CD4-positive, alpha-beta memory T cell (primary cell): Measurements from ENCODE around the gene NCAM2. TPM values are rescaled to one million over a fixed set of nuclear protein-coding genes. Genes with fewer than 3 reads are reported as not detected.

ENCODE experiments used
- CTCF ChIA-PET: fragments of 350-600 bp; sonication (Branson Sonifier 250); formaldehyde crosslinking; loops from one replicate; lab custom pipeline; 2021; ENCODE audit warnings: inconsistent platforms; ENCODE audit not compliant: partially characterized antibody; lab: Charles Lee
- POLR2A ChIA-PET: fragments of 350-600 bp; sonication (Branson Sonifier 250); formaldehyde crosslinking; loops from one replicate; lab custom pipeline; 2021; ENCODE audit not compliant: partially characterized antibody; lab: Charles Lee
- DNase-seq, 5 donors: peaks; one replicate each; pipeline versions ENCODE4 v3.0.0 to v3.0.0-alpha.2; 2020 to 2022; ENCODE audit warnings: mixed read lengths in 1 of 5
- H3K27ac ChIP-seq: one replicate; pipeline ENCODE4 v1.7.0; 2013; ENCODE audit warnings: low read depth, low read length
- H3K27me3 ChIP-seq: 2 replicates; pipeline ENCODE4 v1.7.0; 2013; ENCODE audit warnings: mild to moderate bottlenecking, low read length, moderate library complexity; ENCODE audit not compliant: insufficient read depth
- H3K36me3 ChIP-seq: 2 replicates; pipeline ENCODE4 v1.7.0; 2013; ENCODE audit warnings: mild to moderate bottlenecking, low read length, moderate library complexity; ENCODE audit not compliant: insufficient read depth
- H3K4me1 ChIP-seq: 2 replicates; pipeline ENCODE4 v1.7.0; 2013; ENCODE audit warnings: mild to moderate bottlenecking, low read length, moderate library complexity; ENCODE audit not compliant: insufficient read depth
- H3K4me3 ChIP-seq, 2 donors: one replicate each; pipeline ENCODE4 v1.7.0; 2013; ENCODE audit warnings: low read length in 2 of 2, mild to moderate bottlenecking in 1 of 2
- H3K9me3 ChIP-seq, 2 donors: one replicate each; pipeline ENCODE4 v1.7.0; 2013; ENCODE audit warnings: low read length in 2 of 2, control low read depth in 1 of 2; ENCODE audit not compliant: control insufficient read depth in 1 of 2
- H3K27ac Mint-ChIP-seq, 7 donors: one replicate each; pipeline ENCODE4 v1.8.0; 2020 to 2021; ENCODE audit warnings: mixed read lengths in 7 of 7, mild to moderate bottlenecking in 6 of 7, inconsistent platforms in 3 of 7, moderate library complexity in 3 of 7
- H3K27me3 Mint-ChIP-seq, 2 donors: one replicate each; pipeline ENCODE4 v1.8.0; 2020 to 2021; ENCODE audit warnings: mixed read lengths in 2 of 2
- H3K36me3 Mint-ChIP-seq, 2 donors: one replicate each; pipeline ENCODE4 v1.8.0; 2020 to 2021; ENCODE audit warnings: mixed read lengths in 2 of 2, inconsistent platforms in 1 of 2, mild to moderate bottlenecking in 1 of 2
- H3K4me1 Mint-ChIP-seq, 4 donors: one replicate each; pipeline ENCODE4 v1.8.0; 2020 to 2021; ENCODE audit warnings: mixed read lengths in 4 of 4, mild to moderate bottlenecking in 1 of 4
- H3K4me3 Mint-ChIP-seq, 8 donors: one replicate each; pipeline ENCODE4 v1.8.0; 2020 to 2021; ENCODE audit warnings: mixed read lengths in 8 of 8, mild to moderate bottlenecking in 7 of 8, moderate library complexity in 6 of 8, inconsistent platforms in 3 of 8
- H3K9me3 Mint-ChIP-seq, 8 donors: one replicate each; pipeline ENCODE4 v1.8.0; 2020 to 2021; ENCODE audit warnings: mixed read lengths in 8 of 8, mild to moderate bottlenecking in 5 of 8, inconsistent platforms in 3 of 8, moderate library complexity in 1 of 8
- intact Hi-C: fragments of 100-400 bp; cut with micrococcal nuclease; formaldehyde crosslinking; loops from one replicate; pipeline ENCODE4 v1.15.1; 2023
- polyA plus RNA-seq, 2 donors: library from polyadenylated mRNA; unstranded; fragments of 300-500 nt; fragmentation: Illumina TruSeq; gene quantifications; one replicate each; pipeline ENCODE4 v1.2.3, GENCODE V29; 2021
- total RNA-seq, 2 experiments: library from RNA; stranded (reverse); gene quantifications; one replicate each; pipeline ENCODE4 v1.2.3, GENCODE V29; 2021

The NCAM2 gene
- total and polyA plus RNA-seq, 4 experiments from 2014 or later: not detected

DNA sequence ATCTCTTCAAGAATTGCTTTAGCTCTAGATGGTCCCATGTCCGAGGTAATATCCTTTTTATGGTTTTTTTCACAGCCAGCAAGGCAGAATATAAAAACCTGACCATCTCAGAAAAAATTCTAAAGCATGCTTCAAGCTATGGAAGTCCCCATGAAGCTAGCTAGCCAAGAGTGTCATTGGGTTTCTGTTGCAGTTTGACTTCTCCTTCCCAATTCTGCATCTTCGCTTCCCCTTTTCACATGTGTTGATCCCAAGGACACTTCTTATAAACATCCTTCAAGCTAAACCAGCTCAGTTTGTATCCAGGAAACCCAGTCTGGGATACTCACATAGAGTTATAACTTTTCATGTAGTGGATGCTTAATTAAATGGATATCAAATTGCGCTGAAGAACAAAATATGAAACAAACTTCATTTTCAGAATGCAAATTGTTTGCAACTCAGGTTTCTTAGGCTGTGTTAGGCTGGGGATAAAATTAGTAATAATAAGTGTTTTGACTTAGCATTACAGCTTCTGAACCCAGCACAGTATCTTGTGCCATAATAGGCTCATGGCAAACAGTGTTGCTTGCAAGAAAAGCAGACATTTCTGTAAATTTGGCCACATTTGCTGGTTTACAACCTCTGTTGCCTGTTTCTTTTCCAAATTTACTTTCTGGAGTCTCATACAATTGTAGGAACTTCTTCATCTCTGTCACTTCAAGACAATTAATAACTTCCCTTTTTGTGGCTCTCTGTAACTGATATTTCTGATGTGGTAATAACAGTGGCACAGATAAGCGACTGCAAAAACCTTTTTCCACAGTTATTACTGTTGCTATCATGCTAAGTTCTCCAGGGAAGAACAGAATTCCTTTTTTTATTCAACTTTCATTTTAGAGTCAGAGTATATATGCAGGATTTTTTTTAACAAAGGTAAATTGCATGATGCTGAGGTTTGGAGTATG, 53.2 kb downstream of the NCAM2 start:
- Histone ChIP-seq H3K4me1 (no peaks in the 10 kb centered on the region), H3K4me3 (no peak overlapping the region), H3K9me3 (no peaks in the 10 kb centered on the region), H3K27me3 (no peaks in the 10 kb centered on the region), H3K27ac (no peak overlapping the region), H3K36me3 (no peaks in the 10 kb centered on the region)
- CTCF ChIA-PET: no interaction called here
- POLR2A ChIA-PET: no interaction called here
- H3K36me3 Mint-ChIP-seq: no peaks in the 10 kb centered on the region
- H3K27me3 Mint-ChIP-seq: no peaks in the 10 kb centered on the region
- no peak overlapping the region for H3K4me3 Mint-ChIP-seq
- no peaks in the 10 kb centered on the region for H3K4me1 Mint-ChIP-seq
- H3K27ac Mint-ChIP-seq: no peak overlapping the region
- intact Hi-C loops: no loop called here
- peaks cover 0 to 4% (median 0%) of the 10 kb centered on the region in 8 donors for H3K9me3 Mint-ChIP-seq
- no peak for DNase-seq

DNA sequence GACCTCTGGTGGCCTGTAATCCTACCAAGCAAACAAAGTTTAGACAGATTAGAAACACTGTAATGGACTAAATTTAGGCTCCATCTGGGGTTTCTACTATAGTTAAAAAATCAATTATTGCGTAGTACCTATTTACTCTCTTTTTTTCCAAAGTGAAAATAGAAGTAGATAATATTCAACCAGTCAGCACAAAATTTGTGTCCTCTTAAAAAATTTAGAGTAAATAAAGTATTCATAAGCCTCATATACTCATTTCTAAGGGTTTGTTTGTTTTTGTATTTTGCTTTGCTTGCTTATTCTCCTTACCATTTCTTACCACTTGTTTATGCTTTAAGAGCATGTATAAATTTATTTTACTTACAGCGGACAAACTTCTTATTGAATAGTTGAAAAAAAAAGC, 54.5 kb downstream of the NCAM2 start:
- no peak for DNase-seq
- Histone ChIP-seq H3K4me1 (no peaks in the 10 kb centered on the region), H3K9me3 (no peaks in the 10 kb centered on the region), H3K27ac (no peak overlapping the region), H3K27me3 (no peaks in the 10 kb centered on the region), H3K4me3 (no peak overlapping the region), H3K36me3 (no peaks in the 10 kb centered on the region)
- Mint-ChIP-seq H3K4me3 (no peak overlapping the region), H3K9me3 (peaks cover 0 to 4% (median 0%) of the 10 kb centered on the region in 8 donors), H3K4me1 (no peaks in the 10 kb centered on the region), H3K36me3 (no peaks in the 10 kb centered on the region), H3K27me3 (no peaks in the 10 kb centered on the region), H3K27ac (no peak overlapping the region)
- CTCF ChIA-PET: no interaction called here
- intact Hi-C loops: no loop called here
- POLR2A ChIA-PET: no interaction called here

DNA sequence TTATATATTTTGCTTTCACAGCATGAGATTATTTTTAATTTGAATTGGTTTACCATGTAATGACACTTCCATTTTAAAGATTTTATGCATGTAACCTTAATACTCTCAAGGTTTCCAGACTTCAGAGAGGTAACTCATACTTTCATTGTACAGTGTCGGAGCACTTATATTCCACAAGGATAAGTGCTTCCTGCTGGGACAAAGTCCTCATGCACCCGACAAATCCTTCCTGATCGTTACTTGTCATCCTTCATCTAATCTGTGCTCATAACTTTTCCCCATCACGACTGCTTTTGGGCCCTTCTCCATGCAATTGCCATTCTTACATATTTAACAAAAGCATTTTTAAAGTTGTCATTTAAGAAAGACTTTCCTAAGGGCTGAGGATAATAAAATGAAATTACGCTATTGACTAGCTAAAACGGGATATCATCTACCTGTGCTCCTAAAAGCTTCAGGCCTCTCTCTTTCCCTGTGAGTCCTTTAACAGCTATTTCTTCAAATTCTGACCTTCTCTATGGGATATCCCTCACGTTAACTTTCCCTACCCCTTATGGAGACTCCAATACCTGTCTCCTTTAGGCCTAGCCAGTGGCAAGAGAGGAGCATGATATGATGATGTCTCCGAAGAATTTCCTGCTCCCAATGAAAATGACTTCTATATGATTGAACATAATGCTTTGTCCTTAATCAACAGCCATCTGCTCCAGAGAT, 59.3 kb downstream of the NCAM2 start:
- no peaks in the 10 kb centered on the region for H3K36me3 Mint-ChIP-seq
- Histone ChIP-seq H3K27ac (no peak overlapping the region), H3K4me3 (no peak overlapping the region), H3K36me3 (no peaks in the 10 kb centered on the region), H3K9me3 (no peaks in the 10 kb centered on the region), H3K27me3 (no peaks in the 10 kb centered on the region), H3K4me1 (no peaks in the 10 kb centered on the region)
- ChIA-PET CTCF (no interaction called here), POLR2A (no interaction called here)
- no peaks in the 10 kb centered on the region for H3K4me1 Mint-ChIP-seq
- no peak overlapping the region for H3K4me3 Mint-ChIP-seq
- peaks cover 0 to 2% (median 0%) of the 10 kb centered on the region in 8 donors for H3K9me3 Mint-ChIP-seq
- H3K27me3 Mint-ChIP-seq: no peaks in the 10 kb centered on the region
- no peak for DNase-seq
- intact Hi-C loops: no loop called here
- H3K27ac Mint-ChIP-seq: no peak overlapping the region

DNA sequence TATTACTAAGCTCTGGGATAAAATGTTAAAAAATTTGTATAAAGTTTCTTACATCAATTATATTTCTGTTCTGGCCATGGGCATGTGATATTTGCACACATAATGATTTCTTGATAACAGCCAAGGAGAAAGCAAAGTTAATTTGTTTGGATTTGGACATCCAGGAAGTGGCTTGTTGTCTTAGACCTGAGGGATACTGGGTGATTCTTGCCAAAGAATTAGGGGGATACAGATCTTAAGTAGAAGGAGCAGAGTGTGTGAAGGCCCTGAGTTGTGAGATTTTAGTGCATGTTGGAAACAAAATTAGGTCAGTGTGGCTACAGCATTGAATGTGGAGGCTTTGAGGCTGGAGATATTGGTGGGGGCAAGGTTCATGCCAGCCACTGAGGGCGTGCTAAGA, 65.6 kb downstream of the NCAM2 start:
- Mint-ChIP-seq H3K27ac (no peak overlapping the region), H3K4me1 (no peaks in the 10 kb centered on the region)

DNA sequence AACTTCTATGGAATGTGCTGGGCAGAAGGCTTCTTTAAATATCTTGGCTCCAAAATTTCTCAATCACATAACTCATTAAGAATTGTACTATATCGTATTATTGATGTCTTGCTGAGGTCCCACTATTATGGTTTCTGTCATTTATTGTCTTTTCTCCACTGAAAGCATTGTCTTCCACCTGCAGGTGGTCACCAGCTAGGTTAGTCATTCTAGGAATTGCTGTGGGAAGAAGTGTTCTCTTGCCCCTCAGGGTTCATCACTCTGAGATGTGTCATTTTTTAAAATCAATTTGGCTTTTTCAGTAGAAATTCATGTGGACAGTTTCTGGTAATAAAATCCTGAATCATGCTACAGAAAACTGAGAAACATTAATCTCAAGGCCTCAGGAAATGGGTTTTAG, 66.1 kb downstream of the NCAM2 start:
- no peak for DNase-seq
- no peaks in the 10 kb centered on the region for H3K27me3 Mint-ChIP-seq
- H3K27ac Mint-ChIP-seq: no peak overlapping the region
- Histone ChIP-seq H3K4me1 (no peaks in the 10 kb centered on the region), H3K4me3 (no peak overlapping the region), H3K27ac (no peak overlapping the region), H3K27me3 (no peaks in the 10 kb centered on the region), H3K9me3 (no peaks in the 10 kb centered on the region), H3K36me3 (no peaks in the 10 kb centered on the region)
- peaks cover 0 to 2% (median 0%) of the 10 kb centered on the region in 8 donors for H3K9me3 Mint-ChIP-seq
- CTCF ChIA-PET: no interaction called here
- H3K4me3 Mint-ChIP-seq: no peak overlapping the region
- no peaks in the 10 kb centered on the region for H3K36me3 Mint-ChIP-seq
- POLR2A ChIA-PET: no interaction called here
- H3K4me1 Mint-ChIP-seq: no peaks in the 10 kb centered on the region
- intact Hi-C loops: no loop called here

More for the DNA sequence above, 65.6 kb downstream of the NCAM2 start:
- Histone ChIP-seq H3K4me3 (no peak overlapping the region), H3K36me3 (no peaks in the 10 kb centered on the region), H3K4me1 (no peaks in the 10 kb centered on the region), H3K27me3 (no peaks in the 10 kb centered on the region), H3K9me3 (no peaks in the 10 kb centered on the region), H3K27ac (no peak overlapping the region)
- CTCF ChIA-PET: no interaction called here
- no peaks in the 10 kb centered on the region for H3K36me3 Mint-ChIP-seq
- no peaks in the 10 kb centered on the region for H3K27me3 Mint-ChIP-seq
- intact Hi-C loops: no loop called here
- DNase-seq: no peak
- no peak overlapping the region for H3K4me3 Mint-ChIP-seq
- POLR2A ChIA-PET: no interaction called here
- H3K9me3 Mint-ChIP-seq: peaks cover 0 to 2% (median 0%) of the 10 kb centered on the region in 8 donors

DNA sequence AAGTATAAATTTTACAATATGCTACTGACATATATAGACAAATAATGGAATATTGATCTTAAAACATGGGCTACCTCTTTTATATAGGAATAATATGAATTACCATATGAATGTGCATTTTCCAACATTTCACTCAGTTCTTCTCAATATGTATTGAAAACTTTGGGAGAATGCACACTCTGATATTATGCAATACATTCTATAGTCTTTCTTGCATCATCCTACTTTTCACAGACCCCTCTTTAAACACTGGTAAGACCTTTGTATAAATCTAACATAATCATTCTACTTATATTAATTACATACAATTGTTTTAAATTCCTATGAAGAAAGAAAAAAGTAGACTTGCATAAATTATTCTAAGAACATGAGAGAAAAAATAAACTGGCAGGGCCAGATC, 69.2 kb downstream of the NCAM2 start:
- H3K27me3 Mint-ChIP-seq: no peaks in the 10 kb centered on the region
- CTCF ChIA-PET: no interaction called here

DNA sequence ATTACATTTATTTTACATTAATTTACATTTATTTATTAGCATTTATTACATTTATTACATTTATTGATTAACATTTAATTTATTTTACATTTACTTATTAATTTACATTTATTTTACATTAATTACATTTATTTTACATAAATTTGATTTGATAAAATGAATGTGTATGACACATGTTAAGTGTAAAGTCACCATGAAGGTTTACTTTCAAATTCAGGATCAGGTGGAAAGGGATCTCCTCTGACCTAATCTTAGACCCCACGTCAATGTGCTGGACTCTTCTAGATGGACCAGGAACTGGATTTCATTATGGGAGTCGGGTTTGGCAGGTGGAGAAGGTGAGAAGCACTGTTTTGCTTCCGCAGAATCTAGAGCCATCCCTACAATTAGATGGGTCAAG, 76.1 kb downstream of the NCAM2 start:
- Mint-ChIP-seq H3K27me3 (no peaks in the 10 kb centered on the region), H3K4me3 (no peak overlapping the region), H3K9me3 (peaks cover 0 to 4% (median 3%) of the 10 kb centered on the region in 8 donors), H3K36me3 (no peaks in the 10 kb centered on the region), H3K27ac (no peak overlapping the region), H3K4me1 (no peaks in the 10 kb centered on the region)
- H3K36me3 ChIP-seq: no peaks in the 10 kb centered on the region
- no peaks in the 10 kb centered on the region for H3K9me3 ChIP-seq
- ChIA-PET POLR2A (no interaction called here), CTCF (no interaction called here)
- DNase-seq: no peak
- H3K27ac ChIP-seq: no peak overlapping the region
- H3K4me3 ChIP-seq: no peak overlapping the region
- H3K27me3 ChIP-seq: no peaks in the 10 kb centered on the region
- H3K4me1 ChIP-seq: no peaks in the 10 kb centered on the region
- intact Hi-C loops: no loop called here

More for the DNA sequence above, 69.2 kb downstream of the NCAM2 start:
- no peaks in the 10 kb centered on the region for H3K36me3 Mint-ChIP-seq
- H3K4me1 Mint-ChIP-seq: no peaks in the 10 kb centered on the region
- Histone ChIP-seq H3K27ac (no peak overlapping the region), H3K4me1 (no peaks in the 10 kb centered on the region), H3K9me3 (no peaks in the 10 kb centered on the region), H3K27me3 (no peaks in the 10 kb centered on the region), H3K4me3 (no peak overlapping the region), H3K36me3 (no peaks in the 10 kb centered on the region)
- peaks cover 0 to 2% (median 0%) of the 10 kb centered on the region in 8 donors for H3K9me3 Mint-ChIP-seq
- POLR2A ChIA-PET: no interaction called here
- DNase-seq: no peak
- no peak overlapping the region for H3K4me3 Mint-ChIP-seq
- intact Hi-C loops: no loop called here
- H3K27ac Mint-ChIP-seq: no peak overlapping the region
